HepG2 (cell line): Measurements from ENCODE around the gene NPVF.

Experiments used
- BCL3 ChIP-seq: sonication (generic); formaldehyde crosslinking; IDR thresholded peaks from 2 replicates; pipeline ENCODE4 v1.5.1; 2020; ENCODE audit warnings: mild to moderate bottlenecking, missing genetic modification reagents, moderate library complexity
- BHLHE40 ChIP-seq: IDR thresholded peaks from 2 replicates; pipeline ENCODE4 v1.6.1; 2011; ENCODE audit warnings: low read length, improper control_type of control experiment
- CREB3 ChIP-seq: sonication (generic); formaldehyde crosslinking; IDR thresholded peaks from 2 replicates; pipeline ENCODE4 v1.5.0; 2020; ENCODE audit warnings: missing genetic modification reagents
- CTCF ChIP-seq: sonication (generic); formaldehyde crosslinking; IDR thresholded peaks from 2 replicates; pipeline ENCODE4 v1.5.0; 2020; ENCODE audit warnings: mild to moderate bottlenecking, missing genetic modification reagents, moderate library complexity
- HNRNPH1 ChIP-seq: fragments of 200-400 bp; formaldehyde crosslinking; optimal IDR thresholded peaks from 2 replicates; pipeline ENCODE3; 2017; ENCODE audit warnings: mild to moderate bottlenecking, low read depth, low read length
- IRF2 ChIP-seq: IDR thresholded peaks from 2 replicates; pipeline ENCODE4 v1.6.1; 2018; ENCODE audit warnings: missing genetic modification reagents, missing compliant biosample characterization
- KDM5B ChIP-seq: sonication (generic); formaldehyde crosslinking; IDR thresholded peaks from 2 replicates; pipeline ENCODE4 v1.4.0; 2020; ENCODE audit warnings: missing genetic modification reagents, mild to moderate bottlenecking, borderline replicate concordance
- NBN ChIP-seq: fragments of 450-650 bp; conservative IDR thresholded peaks from 2 replicates; pipeline ENCODE4 v1.6.1; 2017
- POLR2AphosphoS5 ChIP-seq: IDR thresholded peaks from 2 replicates; pipeline ENCODE4 v1.6.1; 2012; ENCODE audit warnings: low read depth, low read length
- PREB ChIP-seq: sonication (generic); formaldehyde crosslinking; IDR thresholded peaks from 2 replicates; pipeline ENCODE4 v1.4.0; 2020; ENCODE audit warnings: missing genetic modification reagents
- SIX1 ChIP-seq: sonication (generic); formaldehyde crosslinking; IDR thresholded peaks from 2 replicates; pipeline ENCODE4 v1.4.0; 2020; ENCODE audit warnings: missing genetic modification reagents, borderline replicate concordance
- USF2 ChIP-seq, 2 experiments: sonication (generic) in 1 of 2; formaldehyde crosslinking in 1 of 2; IDR thresholded peaks; 2 replicates each; pipeline versions ENCODE4 v1.5.1 to v1.6.1; 2011 to 2020; ENCODE audit warnings: borderline replicate concordance in 1 of 2, low read depth in 1 of 2, low read length in 1 of 2, mild to moderate bottlenecking in 1 of 2, missing genetic modification reagents in 1 of 2, moderate library complexity in 1 of 2
- ZBTB26 ChIP-seq: IDR thresholded peaks from 2 replicates; pipeline ENCODE4 v1.6.1; 2016; ENCODE audit warnings: missing compliant biosample characterization, missing genetic modification reagents, borderline replicate concordance
- ZHX1 ChIP-seq: sonication (generic); formaldehyde crosslinking; IDR thresholded peaks from 2 replicates; pipeline ENCODE4 v1.8.1; 2022; ENCODE audit warnings: low read depth, mild to moderate bottlenecking, missing genetic modification reagents

- TF ChIP-seq POLR2AphosphoS5 (no peak), IRF2 (CRISPR knock-in tag) (no peak), CREB3 (CRISPR knock-in tag) (no peak), KDM5B (no peak), CTCF (no peak), ZBTB26 (no peak), BCL3 (CRISPR knock-in tag) (no peak), NBN (no peak), BHLHE40 (no peak), PREB (CRISPR knock-in tag) (no peak), USF2 (IDR thresholded peaks at IDR 0.05; ENCODE audit: low read depth, low read length) (no peak), USF2 (CRISPR knock-in tag; IDR thresholded peaks at IDR 0.05; ENCODE audit: borderline replicate concordance) (no peak), HNRNPH1 (no peak), SIX1 (CRISPR knock-in tag) (no peak), ZHX1 (CRISPR knock-in tag) (no peak)
Observed at GRCh38 chr7:25250386-25250785, 22.1 kb upstream of the NPVF start.
